OCI-LY7 (cell line): Measurements from ENCODE around the gene SLC26A9.

Experiments used
- CTCF ChIP-seq: fragments of 200-600 bp; sonication (generic); conservative IDR thresholded peaks from 2 replicates; pipeline ENCODE4 v1.5.1; 2014; ENCODE audit warnings: mild to moderate bottlenecking, antibody characterized with exemption, low read length, moderate library complexity, mixed read lengths
- EZH2phosphoT487 ChIP-seq: fragments of 200-600 bp; sonication (generic); IDR thresholded peaks from 2 replicates; pipeline ENCODE4 v1.6.1; 2018; ENCODE audit warnings: low read depth, borderline replicate concordance, mild to moderate bottlenecking, mixed run types, antibody characterized with exemption, low read length, moderate library complexity, mixed read lengths

DNA sequence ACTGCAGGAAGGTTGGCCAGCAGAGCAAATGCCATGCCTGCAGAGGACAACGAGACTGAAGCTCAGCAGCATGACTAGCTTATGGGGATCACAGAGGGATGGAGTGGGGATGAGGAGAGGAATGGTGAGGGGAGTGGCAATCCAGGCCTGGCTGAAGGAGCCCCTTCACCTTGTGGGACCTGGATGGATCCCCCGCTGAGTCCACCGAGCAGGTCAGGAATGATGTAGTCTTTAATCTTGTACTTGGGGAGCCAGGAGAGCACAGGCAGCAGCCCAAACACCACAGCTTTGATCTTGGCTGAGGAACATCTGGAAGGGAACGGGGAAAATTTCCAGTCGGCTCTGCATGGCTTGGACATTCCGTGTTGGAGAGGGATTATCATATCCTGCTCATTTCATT lies 10.5 kb downstream of the SLC26A9 start:
- no peak for TF ChIP-seq CTCF
- no peak for TF ChIP-seq EZH2phosphoT487
